Muscle layer of colon (tissue), 2 donors: ENCODE data around the gene CCDC197.

Experiments used
- H3K27ac ChIP-seq: one replicate; pipeline ENCODE4 v1.7.0; 2013; ENCODE audit warnings: low read depth, mild to moderate bottlenecking, low read length, moderate library complexity
- H3K27me3 ChIP-seq, 2 donors: one replicate each; pipeline ENCODE4 v1.7.0; 2013; ENCODE audit warnings: low read length in 2 of 2, mild to moderate bottlenecking in 2 of 2; ENCODE audit not compliant: insufficient read depth in 2 of 2, control insufficient read depth in 1 of 2
- H3K36me3 ChIP-seq: one replicate; pipeline ENCODE4 v1.7.0; 2013; ENCODE audit warnings: mild to moderate bottlenecking, low read length; ENCODE audit not compliant: insufficient read depth
- H3K4me1 ChIP-seq: one replicate; pipeline ENCODE4 v1.7.0; 2013; ENCODE audit warnings: mild to moderate bottlenecking, low read length; ENCODE audit not compliant: insufficient read depth
- H3K4me3 ChIP-seq, 2 donors: one replicate each; pipeline ENCODE4 v1.7.0; 2013; ENCODE audit warnings: low read length in 2 of 2, low read depth in 1 of 2, mild to moderate bottlenecking in 1 of 2, moderate library complexity in 1 of 2
- H3K9ac ChIP-seq: one replicate; pipeline ENCODE4 v1.7.0; 2013; ENCODE audit warnings: low read length
- H3K9me3 ChIP-seq: one replicate; pipeline ENCODE4 v1.7.0; 2013; ENCODE audit warnings: mild to moderate bottlenecking, low read length
- donor health status: abdominal sarcoma.
- donor health status: Adenocarcinoma of cecum.

CCDC197 gene

GRCh38 chr14:94042433-94043091 lies 45.5 kb downstream of the CCDC197 start:
- Histone ChIP-seq H3K36me3 (peaks cover 24% of the 10 kb centered on the region), H3K27me3 (no peaks in the 10 kb centered on the region), H3K9ac (no peak overlapping the region), H3K9me3 (no peaks in the 10 kb centered on the region), H3K27ac (no peak overlapping the region), H3K4me1 (peaks cover 7% of the 10 kb centered on the region), H3K4me3 (no peak overlapping the region)

- Histone ChIP-seq H3K9ac (no peak overlapping the region), H3K27me3 (no peaks in the 10 kb centered on the region), H3K27ac (no peak overlapping the region), H3K4me1 (peaks cover 7% of the 10 kb centered on the region), H3K36me3 (peaks cover 31% of the 10 kb centered on the region), H3K4me3 (no peak overlapping the region), H3K9me3 (no peaks in the 10 kb centered on the region)
Measured at GRCh38 chr14:94043111-94043755, 46.1 kb downstream of the CCDC197 start.

GRCh38 chr14:94043756-94044475 lies 46.8 kb downstream of the CCDC197 start:
- no peaks in the 10 kb centered on the region for H3K27me3 ChIP-seq
- H3K4me3 ChIP-seq: no peak overlapping the region
- no peak overlapping the region for H3K27ac ChIP-seq
- H3K36me3 ChIP-seq: peaks cover 37% of the 10 kb centered on the region
- H3K4me1 ChIP-seq: peaks cover 10% of the 10 kb centered on the region
- no peaks in the 10 kb centered on the region for H3K9me3 ChIP-seq
- no peak overlapping the region for H3K9ac ChIP-seq

GRCh38 chr14:94044476-94045091 lies 47.5 kb downstream of the CCDC197 start:
- Histone ChIP-seq H3K4me1 (peaks cover 14% of the 10 kb centered on the region), H3K27ac (no peak overlapping the region), H3K9me3 (no peaks in the 10 kb centered on the region), H3K4me3 (no peak overlapping the region), H3K36me3 (peaks cover 44% of the 10 kb centered on the region), H3K9ac (no peak overlapping the region), H3K27me3 (no peaks in the 10 kb centered on the region)

- H3K4me1 ChIP-seq: peaks cover 14% of the 10 kb centered on the region
- H3K4me3 ChIP-seq: no peak overlapping the region
- H3K27me3 ChIP-seq: no peaks in the 10 kb centered on the region
- no peaks in the 10 kb centered on the region for H3K9me3 ChIP-seq
- H3K9ac ChIP-seq: no peak overlapping the region
- no peak overlapping the region for H3K27ac ChIP-seq
- H3K36me3 ChIP-seq: peaks cover 49% of the 10 kb centered on the region
Measured at GRCh38 chr14:94045101-94045500, 48.0 kb downstream of the CCDC197 start.

- Histone ChIP-seq H3K27ac (no peak overlapping the region), H3K36me3 (peaks cover 56% of the 10 kb centered on the region), H3K9ac (no peak overlapping the region), H3K4me1 (peaks cover 14% of the 10 kb centered on the region), H3K4me3 (no peak overlapping the region), H3K27me3 (no peaks in the 10 kb centered on the region), H3K9me3 (no peaks in the 10 kb centered on the region)
Measured at GRCh38 chr14:94045563-94046345, 48.7 kb downstream of the CCDC197 start.

- peaks cover 66% of the 10 kb centered on the region for H3K36me3 ChIP-seq
- no peak overlapping the region for H3K9ac ChIP-seq
- H3K27ac ChIP-seq: no peak overlapping the region
- H3K4me1 ChIP-seq: peaks cover 17% of the 10 kb centered on the region
- H3K27me3 ChIP-seq: no peaks in the 10 kb centered on the region
- H3K4me3 ChIP-seq: no peak overlapping the region
- no peaks in the 10 kb centered on the region for H3K9me3 ChIP-seq
Measured at GRCh38 chr14:94046696-94047250, 49.7 kb downstream of the CCDC197 start.

- Histone ChIP-seq H3K27me3 (no peaks in the 10 kb centered on the region), H3K4me3 (no peak overlapping the region), H3K36me3 (peaks cover 74% of the 10 kb centered on the region), H3K9ac (no peak overlapping the region), H3K4me1 (peaks cover 14% of the 10 kb centered on the region), H3K9me3 (no peaks in the 10 kb centered on the region), H3K27ac (no peak overlapping the region)
Measured at GRCh38 chr14:94047581-94047980, 50.5 kb downstream of the CCDC197 start.

- H3K4me1 ChIP-seq: peaks cover 14% of the 10 kb centered on the region
- no peaks in the 10 kb centered on the region for H3K27me3 ChIP-seq
- no peak overlapping the region for H3K4me3 ChIP-seq
- peaks cover 81% of the 10 kb centered on the region for H3K36me3 ChIP-seq
- no peaks in the 10 kb centered on the region for H3K9me3 ChIP-seq
- H3K27ac ChIP-seq: no peak overlapping the region
- no peak overlapping the region for H3K9ac ChIP-seq
Measured at GRCh38 chr14:94048691-94049624, 51.9 kb downstream of the CCDC197 start.

GRCh38 chr14:94049625-94050023 lies 52.5 kb downstream of the CCDC197 start:
- no peaks in the 10 kb centered on the region for H3K9me3 ChIP-seq
- H3K27me3 ChIP-seq: no peaks in the 10 kb centered on the region
- H3K27ac ChIP-seq: no peak overlapping the region
- no peak overlapping the region for H3K9ac ChIP-seq
- H3K36me3 ChIP-seq: peaks cover 87% of the 10 kb centered on the region
- H3K4me3 ChIP-seq: no peak overlapping the region
- H3K4me1 ChIP-seq: peaks cover 14% of the 10 kb centered on the region
